NCI-H1436 (cell line): Measurements from ENCODE around the gene RNF150.

Experiments used
- DNase-seq: peaks from one replicate; lab custom pipeline; 2025; lab: John Stamatoyannopoulos, UW

Gene RNF150

DNA sequence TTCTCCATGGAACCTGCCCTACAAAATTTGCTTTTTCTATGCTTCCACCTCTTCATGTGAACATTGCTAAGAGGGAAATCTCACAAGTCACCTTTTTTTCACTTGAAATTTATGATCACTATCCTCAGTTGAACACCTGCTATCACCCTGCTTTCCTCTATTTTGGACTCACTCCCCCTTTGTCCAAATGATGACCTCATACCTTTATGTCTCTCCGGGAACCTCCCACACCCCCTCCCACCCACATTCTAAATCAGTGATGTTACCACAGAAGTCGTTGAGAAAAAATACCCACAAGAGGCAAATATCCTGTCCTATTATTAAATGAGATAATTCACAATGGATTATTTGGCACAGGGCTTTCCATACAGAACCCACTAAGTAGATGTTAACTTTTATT, 156.5 kb downstream of the RNF150 start:
- DNase-seq, result no peak

DNA sequence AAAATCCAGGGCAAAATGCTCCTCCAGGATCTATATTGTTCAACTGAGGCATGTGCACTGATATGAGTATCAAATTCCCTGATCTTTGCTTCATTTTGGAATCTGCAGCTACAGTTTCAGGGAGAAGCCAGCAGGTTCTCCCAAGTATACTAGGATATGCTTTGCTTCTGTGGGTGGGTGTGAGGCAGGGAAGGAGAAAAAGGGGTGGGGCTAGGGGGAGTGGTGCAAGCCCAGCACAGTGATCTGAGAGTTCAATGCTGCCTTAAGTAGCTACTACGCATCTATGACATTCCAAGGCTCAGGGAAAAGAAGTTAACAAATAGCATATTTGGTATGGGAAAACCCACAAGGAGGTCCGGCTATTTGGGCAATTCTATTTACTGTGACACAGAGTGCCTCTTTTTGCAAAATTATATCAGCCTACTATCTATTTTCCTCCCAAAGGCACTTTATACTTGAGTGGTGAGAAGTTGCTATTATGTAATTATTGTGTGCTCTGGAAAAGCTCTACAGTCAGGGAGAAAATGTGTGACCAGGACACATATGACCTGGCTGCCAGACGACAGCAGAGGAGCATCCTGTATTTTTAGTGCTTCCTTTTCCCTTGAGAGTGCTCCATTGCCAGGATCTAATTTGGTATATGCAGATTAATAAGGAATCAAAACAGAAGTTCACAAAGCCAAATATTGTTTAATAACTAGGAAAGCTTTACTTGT, 162.0 kb downstream of the RNF150 start:
- DNase-seq, result no peak

DNA sequence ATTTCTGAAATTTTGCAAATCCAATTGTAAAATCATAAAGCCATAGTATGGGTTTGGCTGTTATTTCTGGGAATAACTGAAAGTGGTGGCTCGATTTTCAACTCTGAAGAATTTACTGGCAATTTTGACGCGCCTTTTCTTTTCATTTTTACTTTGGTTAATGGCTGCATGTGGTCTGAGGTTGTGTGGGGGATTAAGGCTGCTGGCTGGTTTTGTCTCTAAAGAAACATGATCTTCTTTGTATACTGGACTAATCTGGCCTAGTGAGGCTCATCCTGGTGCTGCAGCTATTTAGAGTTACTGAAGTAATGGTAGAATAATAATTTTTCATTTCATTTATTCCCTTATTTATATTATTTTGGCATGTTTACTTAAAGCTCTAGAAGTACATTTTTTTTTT, 164.0 kb downstream of the RNF150 start:
- no peak for DNase-seq

DNA sequence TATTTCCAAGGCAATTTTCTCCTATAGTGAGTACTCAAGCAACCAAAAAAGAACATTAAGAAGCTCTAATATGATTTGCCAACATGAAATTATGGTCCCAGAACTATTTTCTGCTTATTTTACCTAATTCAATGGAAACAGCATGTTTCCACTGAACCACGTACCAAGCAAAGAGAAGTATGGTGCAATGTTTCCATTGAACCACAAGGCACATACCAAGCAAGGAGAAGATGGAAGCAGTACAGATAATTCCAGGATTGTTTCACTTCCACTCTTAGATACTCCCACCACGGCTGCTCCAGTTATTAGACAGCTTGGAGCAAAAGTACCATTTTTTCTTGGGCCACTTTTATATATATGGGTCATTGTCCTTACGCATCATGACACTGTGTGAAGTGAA, 164.9 kb downstream of the RNF150 start:
- DNase-seq, result no peak

DNA sequence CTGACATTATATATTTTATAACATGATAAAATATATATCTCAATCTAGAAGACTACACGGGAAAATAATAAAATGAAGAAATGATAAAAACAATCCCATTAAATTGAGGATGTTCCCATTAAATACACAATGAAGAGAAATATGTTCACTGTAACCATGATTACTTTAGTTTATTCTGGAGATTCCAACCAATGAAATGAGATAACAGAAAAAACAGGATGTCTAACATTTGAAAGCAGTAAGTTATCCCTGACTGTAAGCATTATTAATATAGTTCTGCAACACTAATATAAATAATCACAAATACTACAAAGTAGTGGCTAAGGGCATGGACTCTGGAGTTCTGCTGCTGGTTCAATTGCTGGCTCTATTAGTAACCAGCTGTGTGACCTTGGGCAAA, 169.4 kb downstream of the RNF150 start:
- no peak for DNase-seq

DNA sequence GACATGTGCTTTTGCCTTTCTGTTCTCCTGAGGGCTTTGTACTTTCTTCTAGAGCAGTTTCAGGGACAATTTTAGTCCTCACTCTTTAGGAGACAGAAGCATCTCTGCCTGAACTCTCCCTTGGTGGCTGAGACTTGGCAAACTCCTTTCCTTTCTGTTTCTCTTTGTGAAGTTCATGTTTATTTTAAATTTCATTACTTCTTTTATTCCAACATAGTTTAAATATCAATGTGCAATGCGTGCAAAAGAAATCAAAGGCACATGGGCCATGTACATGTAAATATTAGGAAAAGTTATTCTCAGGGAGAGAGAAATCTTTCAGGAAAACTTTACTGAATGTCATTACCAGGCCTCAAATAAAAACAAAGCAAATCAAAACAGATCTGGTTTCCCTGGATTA, 177.6 kb downstream of the RNF150 start:
- no peak for DNase-seq

DNA sequence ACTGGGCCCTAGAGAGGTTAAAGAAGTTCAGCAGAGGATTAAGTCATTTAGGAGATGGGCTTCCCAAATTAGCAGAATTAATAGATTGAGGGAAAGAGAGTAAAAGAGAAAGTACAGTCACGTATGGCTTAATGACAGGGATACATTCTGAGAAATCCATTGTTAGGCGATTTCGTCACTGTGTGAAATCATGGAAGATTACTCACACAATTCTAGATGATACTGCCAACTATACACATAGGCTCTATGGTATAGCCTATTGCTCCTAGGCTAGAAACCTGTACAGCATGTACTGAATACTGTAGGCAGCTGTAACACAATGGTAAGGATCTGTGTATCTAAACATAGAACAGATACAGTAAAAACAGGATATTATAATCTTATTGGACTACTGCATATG, 180.6 kb downstream of the RNF150 start:
- DNase-seq, result no peak

DNA sequence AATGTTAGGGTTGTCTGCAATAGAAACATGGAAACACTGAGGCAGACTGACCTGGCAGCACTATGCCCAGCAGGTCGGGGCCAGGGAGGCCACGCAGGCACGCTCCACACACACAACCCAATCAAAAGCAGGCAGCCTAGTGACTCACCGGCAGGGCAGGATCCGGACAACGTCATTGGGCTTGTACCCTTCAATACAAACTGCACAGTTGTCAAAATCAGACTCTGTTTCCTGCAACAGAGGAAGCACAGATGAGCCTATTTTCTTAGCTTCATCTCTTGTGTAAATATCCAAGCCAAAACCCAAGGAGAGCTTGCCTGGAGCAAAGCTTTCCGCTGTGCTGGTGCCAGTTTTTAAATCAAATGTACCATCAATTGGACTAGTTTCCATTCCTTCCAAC, 185.8 kb downstream of the RNF150 start:
- DNase-seq, result no peak

DNA sequence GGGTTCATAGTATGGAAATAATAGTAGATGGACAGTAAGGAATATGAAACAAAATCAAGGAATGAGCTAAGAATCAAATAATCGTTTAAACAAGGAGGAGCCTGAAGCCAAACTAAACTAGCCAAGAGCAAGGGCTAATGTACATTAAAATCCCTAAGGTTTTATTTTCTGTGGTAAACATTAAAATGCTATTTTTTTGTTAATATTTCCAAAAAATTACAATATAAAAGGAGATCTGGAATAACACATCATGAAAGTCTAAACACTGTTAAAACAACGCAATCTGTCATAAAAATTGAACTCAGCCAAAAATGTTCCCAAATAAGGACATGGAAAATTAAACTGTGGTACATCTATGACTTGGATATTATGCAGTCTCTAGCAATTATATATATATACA, 188.2 kb downstream of the RNF150 start:
- no peak for DNase-seq

DNA sequence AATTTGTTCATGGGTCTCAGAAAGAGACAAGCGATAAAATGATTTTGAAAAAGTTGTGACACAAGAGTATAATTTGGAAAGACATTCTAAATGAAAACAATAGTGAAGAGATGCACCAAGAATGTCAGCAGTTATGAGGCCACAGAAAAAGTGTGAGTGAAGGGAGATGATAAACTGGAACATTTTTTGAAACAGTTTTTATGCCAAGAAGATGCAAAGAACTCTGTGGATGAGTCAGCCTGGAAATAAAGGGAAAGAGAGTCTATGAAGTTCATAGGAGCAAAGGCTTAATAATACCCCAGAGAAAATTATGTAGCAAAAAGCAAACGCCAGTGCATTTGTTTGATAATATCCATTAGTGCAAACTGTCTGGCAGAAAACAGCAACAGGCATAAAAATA, 188.7 kb downstream of the RNF150 start:
- DNase-seq, result no peak

DNA sequence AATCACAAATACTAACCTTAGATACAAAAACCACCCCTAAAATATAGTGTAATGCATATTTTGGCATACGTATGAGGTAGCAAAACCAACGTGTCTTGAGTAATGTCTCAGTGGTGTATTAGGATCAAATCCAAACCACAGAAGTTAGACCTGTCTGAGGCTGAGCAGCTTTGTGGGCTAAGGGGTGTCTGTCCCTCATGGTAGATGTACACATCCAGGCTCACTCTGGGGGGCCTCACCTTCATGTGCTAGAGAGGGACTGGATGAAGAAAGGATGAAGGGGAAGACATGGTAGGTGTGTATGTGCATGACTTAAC, 189.1 kb downstream of the RNF150 start:
- no peak for DNase-seq

DNA sequence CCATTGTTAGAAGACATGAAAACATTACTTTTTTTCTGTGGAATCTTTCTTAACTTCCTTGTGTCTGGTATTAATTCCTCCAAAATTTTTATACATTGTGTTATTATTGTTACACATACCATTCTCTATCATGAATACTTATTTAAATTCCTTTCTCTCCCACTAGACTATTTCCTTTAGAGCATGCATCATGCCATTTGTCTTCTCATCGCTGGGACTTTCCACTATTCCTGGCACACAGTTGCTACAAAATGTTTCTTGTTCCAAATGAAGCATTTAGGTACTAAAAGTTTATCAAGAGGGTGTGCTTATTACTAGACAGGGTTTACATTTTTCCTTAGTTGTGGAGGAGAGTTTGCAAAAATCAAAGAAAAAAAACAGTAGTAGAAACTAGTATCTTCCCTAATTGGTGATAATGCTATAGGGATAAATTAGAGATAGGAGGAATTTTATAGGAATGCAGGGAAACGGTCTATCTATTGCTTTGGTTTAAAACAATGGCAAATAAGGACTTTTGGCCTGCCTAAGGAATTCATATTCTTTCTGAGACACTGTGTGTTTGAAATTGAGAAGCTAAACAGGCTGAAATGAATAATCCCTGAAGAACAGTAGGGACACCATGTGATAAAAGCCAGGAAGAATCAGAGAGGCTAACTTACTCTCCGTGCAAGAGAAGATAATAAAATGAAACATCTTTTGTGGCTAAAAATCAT, 189.6 kb downstream of the RNF150 start:
- no peak for DNase-seq

DNA sequence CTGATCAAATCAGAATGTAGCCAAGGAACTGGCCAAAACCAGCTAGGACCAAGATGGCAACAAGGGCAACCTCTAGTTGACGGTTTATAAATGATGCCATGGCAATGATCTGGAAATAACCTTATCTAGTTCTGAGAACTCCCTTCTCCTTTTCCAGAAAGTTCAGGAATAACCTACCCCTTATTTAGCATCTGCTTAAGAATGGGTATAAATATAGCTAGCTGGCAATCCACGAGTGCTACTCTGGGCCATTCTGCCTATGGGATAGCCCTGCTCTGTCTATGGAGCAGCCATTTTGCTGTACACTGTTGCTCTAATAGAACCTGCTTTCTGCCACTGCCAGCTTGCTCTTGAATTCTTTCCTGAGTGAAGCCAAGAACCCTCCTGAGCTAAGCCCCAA, 192.7 kb downstream of the RNF150 start:
- no peak for DNase-seq

DNA sequence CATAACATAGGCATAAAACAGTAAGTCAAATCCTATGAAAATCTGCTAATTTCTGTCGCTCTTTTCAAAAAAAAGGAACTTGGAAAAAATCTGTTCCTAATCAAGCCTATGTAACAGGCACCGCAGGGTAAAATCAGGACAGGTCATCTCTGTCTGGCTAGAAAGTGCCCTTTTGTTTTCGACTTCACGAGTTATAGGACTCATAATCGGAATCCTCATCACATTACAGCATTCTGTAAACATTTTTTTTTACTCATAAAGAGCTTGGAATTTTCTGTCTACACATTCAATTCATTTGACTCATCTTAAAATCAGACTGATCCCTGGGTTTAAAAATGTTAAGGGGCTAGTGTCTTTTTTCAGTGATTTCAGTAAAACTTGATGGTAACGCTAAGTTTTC, 195.4 kb downstream of the RNF150 start:
- no peak for DNase-seq

DNA sequence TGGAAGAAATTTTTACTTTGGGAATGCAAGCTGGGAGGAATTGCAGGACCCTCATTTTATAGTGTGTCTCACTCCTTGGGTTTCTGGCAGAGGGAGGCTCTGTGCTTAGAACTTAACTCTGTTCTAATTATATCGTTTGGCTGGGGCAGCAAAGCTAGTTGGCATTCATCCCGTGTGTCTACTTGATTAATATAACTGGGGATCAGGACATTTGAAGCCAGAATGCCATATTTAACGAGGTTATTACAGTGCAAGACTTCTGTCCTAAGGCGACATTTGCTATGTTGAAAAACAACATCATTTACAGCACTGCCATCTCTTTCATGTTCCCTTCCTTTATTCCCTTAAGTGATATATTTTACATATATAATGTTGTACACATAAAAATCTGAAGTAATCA, 198.0 kb downstream of the RNF150 start:
- DNase-seq, result no peak

DNA sequence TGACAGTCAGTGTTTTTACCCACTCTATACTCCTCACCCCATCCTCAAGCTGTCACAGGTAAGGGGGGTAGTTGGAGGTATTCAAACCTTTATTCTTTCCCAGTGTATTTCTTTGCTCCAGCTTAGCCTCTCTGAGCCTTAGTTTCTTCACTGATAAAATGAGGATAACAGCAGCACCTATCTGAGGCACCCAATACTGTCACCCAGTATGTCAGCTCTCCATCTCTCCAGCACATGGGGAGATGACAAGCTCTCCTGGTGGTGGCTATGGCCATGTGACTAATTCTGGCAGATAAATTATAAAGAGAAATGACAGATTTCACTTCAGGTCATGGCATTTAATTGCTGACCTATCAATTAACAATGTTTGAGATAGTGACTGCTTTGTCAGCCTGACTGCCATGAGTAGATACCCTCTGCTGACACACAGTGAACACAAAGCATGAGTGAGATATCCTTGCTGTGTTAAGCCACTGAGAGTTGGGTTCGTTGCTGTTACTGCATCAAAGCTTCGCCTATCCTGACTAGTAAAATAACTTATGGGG, 200.7 kb downstream of the RNF150 start:
- DNase-seq, result no peak

DNA sequence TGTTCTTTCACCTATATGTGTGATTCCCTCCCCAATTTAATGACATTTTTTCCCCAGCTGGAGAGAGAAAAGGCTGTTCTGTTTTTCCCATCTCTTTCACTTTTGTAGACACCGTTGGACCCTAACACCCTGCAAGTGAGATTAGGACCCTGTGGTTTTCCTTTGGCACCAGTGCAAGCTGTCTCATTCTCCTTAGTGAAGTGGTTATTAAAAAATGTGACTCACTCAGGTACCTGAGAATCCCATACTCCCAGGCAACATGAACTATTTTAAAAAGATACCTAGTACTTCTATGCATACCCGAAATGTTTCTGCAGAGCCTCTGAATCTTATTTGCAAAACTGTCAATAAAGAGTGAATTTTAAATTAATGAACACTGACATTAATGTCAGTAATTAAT, 201.4 kb downstream of the RNF150 start:
- DNase-seq, result no peak

DNA sequence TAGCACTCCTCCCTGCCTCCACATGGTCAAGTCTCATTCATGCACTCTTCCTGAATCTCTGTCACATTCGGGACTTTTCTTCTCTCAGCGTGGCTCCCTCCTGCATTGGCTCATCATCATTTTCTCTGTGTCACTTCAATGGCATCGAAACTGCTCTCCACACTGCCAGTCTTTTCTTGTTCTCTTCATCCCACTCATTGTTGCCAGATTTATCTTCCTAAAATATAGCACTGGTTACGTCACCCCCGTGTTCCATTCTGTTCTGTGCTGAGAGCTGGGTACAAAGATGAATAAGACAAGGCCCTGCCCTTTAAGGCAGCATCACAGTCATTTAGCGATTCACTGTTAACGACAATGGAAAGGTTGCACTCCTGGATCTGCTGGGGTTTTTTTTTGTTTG, 202.7 kb downstream of the RNF150 start:
- DNase-seq, result no peak

DNA sequence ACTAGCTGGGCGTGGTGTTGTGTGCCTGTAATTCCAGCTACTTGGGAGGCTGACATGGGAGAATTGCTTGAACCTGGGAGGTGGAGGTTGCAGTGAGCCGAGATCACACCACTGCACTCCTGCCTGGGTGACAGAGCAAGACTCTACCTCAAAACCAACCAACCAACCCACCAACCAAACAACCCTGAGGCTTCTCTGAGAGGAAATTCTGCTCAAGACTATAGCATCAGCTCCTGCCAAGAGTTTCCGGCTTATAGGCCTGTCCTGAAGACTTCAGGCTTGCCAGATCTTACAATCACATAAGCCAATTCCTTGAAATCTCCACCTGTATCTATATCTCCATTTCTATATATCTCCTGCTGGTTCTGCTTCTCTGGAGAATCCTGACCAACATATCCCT, 203.3 kb downstream of the RNF150 start:
- no peak for DNase-seq

DNA sequence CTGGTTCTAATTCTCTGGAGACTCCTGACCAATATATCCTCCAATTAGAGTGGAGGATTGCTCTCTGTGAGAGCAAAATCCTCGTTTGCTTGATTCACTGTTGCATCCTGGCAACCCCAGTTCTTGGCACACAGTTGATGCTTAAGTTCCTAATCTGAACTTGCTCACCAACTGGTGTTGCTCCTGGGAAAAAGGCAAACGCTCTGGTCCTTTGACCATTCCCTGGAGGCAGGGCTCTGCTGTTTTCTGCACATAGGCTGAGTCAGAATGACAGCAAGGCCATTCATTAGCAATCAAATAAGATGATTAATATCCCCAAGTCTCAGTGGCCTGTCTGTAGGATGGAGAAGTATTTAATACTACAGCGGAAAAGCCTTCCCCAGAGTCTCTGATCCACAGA, 204.4 kb downstream of the RNF150 start:
- no peak for DNase-seq

DNA sequence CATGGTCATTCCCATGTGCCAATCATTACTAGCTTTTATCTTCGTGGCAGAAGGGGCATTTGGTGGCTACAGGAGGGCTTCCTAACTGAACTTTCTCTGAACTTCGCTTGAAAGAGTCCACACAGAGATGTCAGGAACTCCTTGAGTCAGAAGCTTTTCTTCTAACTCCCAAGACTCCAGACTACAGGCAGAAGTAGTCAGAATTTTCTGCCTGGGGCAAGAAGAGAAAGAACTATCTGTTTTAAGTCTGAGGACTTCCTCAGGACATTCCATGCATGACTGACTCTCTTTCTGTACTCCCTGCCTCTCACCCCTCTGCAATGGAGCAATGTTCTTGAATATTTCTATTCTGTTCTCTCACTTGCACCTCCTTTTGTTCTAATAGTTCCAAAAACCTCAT, 206.6 kb downstream of the RNF150 start:
- DNase-seq, result no peak

DNA sequence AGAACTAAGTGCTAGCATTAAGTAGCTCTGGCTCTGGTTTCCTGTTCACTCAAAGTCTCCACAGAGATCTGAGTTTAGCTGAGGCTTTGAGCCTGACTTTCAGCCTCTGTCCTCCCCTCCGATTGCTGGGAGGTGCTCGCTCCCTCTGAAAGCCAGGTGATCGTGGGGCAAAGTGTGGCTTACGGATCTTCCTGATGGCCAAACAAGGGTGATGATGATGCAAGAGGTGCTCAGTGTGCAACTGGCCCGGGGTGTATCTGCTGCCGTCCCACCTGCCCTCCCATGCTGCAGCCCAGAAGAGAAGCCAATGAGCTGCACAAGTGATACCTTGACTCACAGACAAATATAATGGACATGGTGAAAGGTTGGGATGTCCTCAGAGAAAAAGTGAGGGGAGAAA, 207.9 kb downstream of the RNF150 start:
- DNase-seq, result no peak

DNA sequence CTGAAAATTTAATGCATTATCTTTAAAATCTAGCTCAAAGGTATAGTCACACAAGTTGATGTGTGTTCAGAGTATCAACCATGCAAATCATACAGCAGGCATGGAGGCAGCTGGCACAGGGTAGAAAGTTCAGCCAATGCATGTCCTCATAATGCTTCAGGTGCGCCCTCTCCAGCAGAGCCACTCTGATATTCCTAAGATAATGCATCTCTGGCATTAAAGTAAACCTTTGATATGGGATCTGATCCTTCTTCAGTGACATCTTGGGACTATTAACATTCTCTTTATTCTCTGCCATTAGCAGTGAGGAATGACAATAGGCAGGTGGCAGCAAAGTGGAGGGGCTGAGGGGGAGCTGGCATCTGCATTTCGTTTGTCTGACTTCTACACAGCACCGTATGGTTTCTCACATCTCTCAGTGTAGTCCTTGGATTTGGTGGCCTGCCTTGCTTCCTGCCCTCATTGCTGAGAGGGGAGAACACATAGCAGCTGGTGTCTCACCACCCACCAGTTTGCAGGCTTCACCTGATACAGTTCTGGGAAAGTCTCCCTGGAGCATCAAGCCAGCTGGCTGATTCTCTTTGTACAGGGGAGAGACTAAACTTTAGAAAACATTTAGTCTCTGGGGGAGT, 208.4 kb downstream of the RNF150 start:
- DNase-seq, result no peak
